HepG2 (cell line): ENCODE measurements around the gene CAPZA2. TPM values are rescaled to one million over a fixed set of nuclear protein-coding genes. Genes with fewer than 3 reads are reported as not detected.

Experiments used
- ATAC-seq: fragments of 200-7000 bp; cut with Tn5 transposase; 3 replicates; pipeline ENCODE4 v1.9.1; 2020; ENCODE audit warnings: mild to moderate bottlenecking, moderate library complexity
- BruUV-seq: library from RNA; stranded (reverse); fragments of 400-500 nt; replicated peaks from 2 replicates; lab custom pipeline; 2021; lab: Mats Ljungman, UMichigan
- CTCF ChIA-PET: fragments of 300-600 bp; formaldehyde crosslinking; extraction: SDS; loops from one replicate; lab custom pipeline; 2021; ENCODE audit warnings: low total read pairs, inconsistent platforms, low intra/inter-chr PET ratio; lab: Yijun Ruan, JAX
- POLR2A ChIA-PET: fragments of 350-600 bp; sonication (Branson Sonifier 250); formaldehyde crosslinking; loops from one replicate; lab custom pipeline; 2020; ENCODE audit warnings: antibody characterized with exemption, inconsistent platforms; lab: Yijun Ruan, JAX
- DNase-seq: peaks from one replicate; pipeline ENCODE4 v3.0.0-alpha.2; 2015; ENCODE audit warnings: low spot score
- FAIRE-seq: peaks from 3 replicates; lab custom pipeline; 2011; peaks lifted over from hg19 to GRCh38; lab: Jason Lieb, UNC
- H2AFZ ChIP-seq: one replicate; pipeline ENCODE4 v1.6.1; 2011; ENCODE audit warnings: low read length, inconsistent platforms
- H3K27ac ChIP-seq: fragments of 300-600 bp; 3 replicates; pipeline ENCODE4 v1.8.0; 2011; ENCODE audit warnings: mixed run types, mild to moderate bottlenecking, mixed read lengths, low read length, inconsistent platforms; ENCODE audit not compliant: insufficient read depth; ENCODE audit errors: extremely low read length
- H3K27me3 ChIP-seq, 2 experiments: fragments of 200-600 bp in 1 of 2; 2 replicates in 1 of 2; 3 replicates in 1 of 2; pipeline versions ENCODE4 v1.6.0 to v1.8.0; 2011; ENCODE audit warnings: low read length in 2 of 2, mild to moderate bottlenecking in 2 of 2, moderate library complexity in 2 of 2, inconsistent platforms in 1 of 2; ENCODE audit not compliant: insufficient read depth in 2 of 2, control insufficient read depth in 1 of 2
- H3K36me3 ChIP-seq, 2 experiments: fragments of 200-600 bp in 1 of 2; replicated peaks in 1 of 2; 2 replicates in 1 of 2; 3 replicates in 1 of 2; pipeline versions ENCODE4 v1.5.1 to v1.8.0; 2011; ENCODE audit warnings: low read length in 2 of 2, inconsistent platforms in 1 of 2; ENCODE audit not compliant: insufficient read depth in 2 of 2, control insufficient read depth in 1 of 2
- H3K4me1 ChIP-seq: 2 replicates; pipeline ENCODE4 v1.5.1; 2012; ENCODE audit warnings: low read length, inconsistent platforms; ENCODE audit not compliant: insufficient read depth
- H3K4me2 ChIP-seq: 2 replicates; pipeline ENCODE4 v1.6.0; 2011; ENCODE audit warnings: low read depth, low read length, inconsistent platforms
- H3K4me3 ChIP-seq, 3 experiments: fragments of 200-600 bp in 1 of 3; sonication (generic), shearing (Covaris generic) in 1 of 3; replicated peaks in 1 of 3; 2 replicates each; pipeline ENCODE4 v1.5.1; 2011 to 2016; ENCODE audit warnings: low read length in 3 of 3, inconsistent platforms in 2 of 3, low read depth in 2 of 3, mild to moderate bottlenecking in 2 of 3, control low read depth in 1 of 3, mixed read lengths in 1 of 3; ENCODE audit not compliant: insufficient read depth in 1 of 3
- H3K79me2 ChIP-seq: one replicate; pipeline ENCODE4 v1.6.1; 2011; ENCODE audit warnings: low read length, inconsistent platforms; ENCODE audit not compliant: insufficient read depth
- H3K9ac ChIP-seq: 2 replicates; pipeline ENCODE4 v1.6.0; 2011; ENCODE audit warnings: mild to moderate bottlenecking, low read depth, low read length, inconsistent platforms; ENCODE audit not compliant: insufficient read depth
- H3K9me3 ChIP-seq: 2 replicates; pipeline ENCODE4 v1.5.1; 2012; ENCODE audit warnings: mild to moderate bottlenecking, low read length
- H4K20me1 ChIP-seq: 2 replicates; pipeline ENCODE4 v1.6.0; 2011; ENCODE audit warnings: inconsistent platforms, mild to moderate bottlenecking, low read length, moderate library complexity; ENCODE audit not compliant: insufficient read depth
- FOSL2 ChIP-seq: sonication (generic); formaldehyde crosslinking; IDR thresholded peaks from 2 replicates; pipeline ENCODE4 v1.4.0; 2020; ENCODE audit warnings: missing genetic modification reagents
- GRHL1 ChIP-seq: sonication (generic); formaldehyde crosslinking; conservative IDR thresholded peaks from 2 replicates; pipeline ENCODE4 v1.8.0; 2022; ENCODE audit warnings: missing genetic modification reagents
- HCFC1 ChIP-seq: fragments of 150-350 bp; IDR thresholded peaks from 2 replicates; pipeline ENCODE4 v1.6.1; 2014; ENCODE audit warnings: low read depth, low read length
- NR3C1 ChIP-seq: sonication (generic); formaldehyde crosslinking; IDR thresholded peaks from 2 replicates; pipeline ENCODE4 v1.4.0; 2020; ENCODE audit warnings: missing genetic modification reagents
- TOE1 ChIP-seq: sonication (generic); formaldehyde crosslinking; IDR thresholded peaks from 2 replicates; pipeline ENCODE4 v1.4.0; 2020; ENCODE audit warnings: mild to moderate bottlenecking, missing genetic modification reagents
- ZMAT3 ChIP-seq: sonication (generic); formaldehyde crosslinking; conservative IDR thresholded peaks from 2 replicates; pipeline ENCODE4 v1.7.0; 2021; ENCODE audit warnings: missing genetic modification reagents
- ZNF18 ChIP-seq: sonication (generic); formaldehyde crosslinking; IDR thresholded peaks from 2 replicates; pipeline ENCODE4 v1.8.0; 2022; ENCODE audit warnings: mild to moderate bottlenecking, missing genetic modification reagents; ENCODE audit not compliant: insufficient replicate concordance
- ZNF556 ChIP-seq: sonication (generic); formaldehyde crosslinking; IDR thresholded peaks from 2 replicates; pipeline ENCODE4 v1.4.0; 2020; ENCODE audit warnings: mild to moderate bottlenecking, missing genetic modification reagents, borderline replicate concordance
- in situ Hi-C: cut with HindIII; loops from 2 replicates; pipeline ENCODE4 v1.10.0; 2017; ENCODE audit warnings: low pct_unique_long_range_greater_than_20kb; ENCODE audit not compliant: extremely low pct_ligation_motif_present
- intact Hi-C: fragments of 100-400 bp; cut with micrococcal nuclease; formaldehyde crosslinking; loops from one replicate; pipeline ENCODE4 v1.10.0; 2022; ENCODE audit not compliant: unreplicated experiment
- polyA plus RNA-seq, 8 experiments: library from polyadenylated mRNA; depleted of rRNA in 3 of 8; stranded (reverse) in 7 of 8; unstranded in 1 of 8; fragments of >200 nt; fragmentation: Illumina TruSeq in 4 of 8; extraction: Trizol in 4 of 8; gene quantifications; 2 replicates each; pipeline versions ENCODE4 v1.2.1 to v1.2.3, GENCODE V29; 2011 to 2016; ENCODE audit warnings: low read depth in 4 of 8, missing spikeins in 1 of 8, mixed read lengths in 1 of 8; ENCODE audit not compliant: insufficient read depth in 1 of 8
- total RNA-seq, 5 experiments: library from RNA; depleted of rRNA; stranded (reverse); fragments of >200 nt; fragmentation: Illumina TruSeq; extraction: Trizol; gene quantifications; 2 replicates each; pipeline ENCODE4 v1.2.3, GENCODE V29; 2016; ENCODE audit warnings: low read depth in 1 of 5

CAPZA2 gene
- total and polyA plus RNA-seq, 2 of the 13 experiments (the other 11 are each of a cell fraction or from before 2014, with no cell fraction given) = 38.4 to 199 TPM

GRCh38 chr7:116963234-116963633 lies 100.8 kb downstream of the CAPZA2 start:
- no peaks in the 10 kb centered on the region for H4K20me1 ChIP-seq
- POLR2A ChIA-PET = no interaction called here
- TF ChIP-seq HCFC1 = no peak
- H3K9ac ChIP-seq = no peak overlapping the region
- no TSS peak for BruUV-seq
- H3K4me3 ChIP-seq = no peak overlapping the region
- peaks cover 50% of the 10 kb centered on the region for H3K79me2 ChIP-seq
- no peak for DNase-seq
- no peaks in the 10 kb centered on the region for H3K36me3 ChIP-seq
- H2AFZ ChIP-seq = no peak overlapping the region
- no peaks in the 10 kb centered on the region for H3K4me1 ChIP-seq
- no peak for ATAC-seq
- intact Hi-C loops (no loop called here), in situ Hi-C loops (no loop called here)
- no peak overlapping the region for H3K27ac ChIP-seq
- FAIRE-seq = no peak
- H3K4me2 ChIP-seq = no peak overlapping the region
- H3K9me3 ChIP-seq = no peaks in the 10 kb centered on the region
- H3K27me3 ChIP-seq = no peaks in the 10 kb centered on the region
- CTCF ChIA-PET = no interaction called here

GRCh38 chr7:116966601-116967000 lies 104.2 kb downstream of the CAPZA2 start:
- no peak for ATAC-seq
- H3K79me2 ChIP-seq = peaks cover 37% of the 10 kb centered on the region
- H3K36me3 ChIP-seq = no peaks in the 10 kb centered on the region
- H3K27me3 ChIP-seq = no peaks in the 10 kb centered on the region
- DNase-seq = no peak
- no peak for FAIRE-seq
- no peaks in the 10 kb centered on the region for H3K9me3 ChIP-seq
- H3K9ac ChIP-seq = no peak overlapping the region
- H3K4me3 ChIP-seq = no peak overlapping the region
- TF ChIP-seq NR3C1 (CRISPR knock-in tag) = no peak
- TF ChIP-seq ZNF18 (CRISPR knock-in tag) = no peak
- TF ChIP-seq ZNF556 (CRISPR knock-in tag) = no peak
- TF ChIP-seq FOSL2 = no peak
- no peak for TF ChIP-seq ZMAT3
- TF ChIP-seq GRHL1 (CRISPR knock-in tag) = no peak
- no peak for TF ChIP-seq TOE1 (CRISPR knock-in tag)
- TF ChIP-seq, all 625 proteins: peak for 0
- CTCF ChIA-PET = no interaction called here
- POLR2A ChIA-PET = no interaction called here
- in situ Hi-C loops = no loop called here
- Histone ChIP-seq H4K20me1 (no peaks in the 10 kb centered on the region), H2AFZ (no peak overlapping the region), H3K4me1 (peaks cover 23% of the 10 kb centered on the region), H3K27ac (no peak overlapping the region), H3K4me2 (no peak overlapping the region)
- no TSS peak for BruUV-seq
- intact Hi-C loops = no loop called here
